Parathyroid adenoma (tissue), 2 donors: Measurements from ENCODE around the gene ZNRF3.

ENCODE experiments used
- H2AFZ ChIP-seq: fragments of 300-600 bp; sonication (generic); one replicate; pipeline ENCODE4 v1.7.0; 2017; ENCODE audit warnings: antibody characterized with exemption, mild to moderate bottlenecking
- H3K27ac ChIP-seq: fragments of 300-600 bp; sonication (generic); one replicate; pipeline ENCODE4 v1.7.0; 2017
- H3K27me3 ChIP-seq: fragments of 300-600 bp; sonication (generic); one replicate; pipeline ENCODE4 v1.7.0; 2017; ENCODE audit warnings: low read length; ENCODE audit not compliant: control insufficient read depth, insufficient read depth
- H3K36me3 ChIP-seq: fragments of 300-600 bp; sonication (generic); one replicate; pipeline ENCODE4 v1.7.0; 2017; ENCODE audit warnings: low read length; ENCODE audit not compliant: control insufficient read depth, insufficient read depth
- H3K4me1 ChIP-seq: fragments of 300-600 bp; sonication (generic); one replicate; pipeline ENCODE4 v1.7.0; 2017; ENCODE audit warnings: control low read depth
- H3K4me2 ChIP-seq: fragments of 300-600 bp; sonication (generic); one replicate; pipeline ENCODE4 v1.7.0; 2017; ENCODE audit warnings: low read length
- H3K4me3 ChIP-seq: fragments of 300-600 bp; sonication (generic); one replicate; pipeline ENCODE4 v1.7.0; 2017; ENCODE audit warnings: low read depth, low read length
- H3K79me2 ChIP-seq: fragments of 300-600 bp; sonication (generic); one replicate; pipeline ENCODE4 v1.7.0; 2017; ENCODE audit warnings: control low read depth
- H3K9ac ChIP-seq: fragments of 300-600 bp; sonication (generic); one replicate; pipeline ENCODE4 v1.7.0; 2017; ENCODE audit warnings: mild to moderate bottlenecking
- H3K9me3 ChIP-seq: fragments of 300-600 bp; sonication (generic); one replicate; pipeline ENCODE4 v1.7.0; 2017; ENCODE audit warnings: low read length; ENCODE audit not compliant: control insufficient read depth
- TF ChIP-seq, protein P1 (sequence below): fragments of 300-600 bp; sonication (generic); IDR thresholded peaks from one replicate; pipeline ENCODE4 v1.7.0; 2017; ENCODE audit warnings: antibody characterized with exemption, mild to moderate bottlenecking
- donor health status: primary hyperparathyroidism.

The ZNRF3 gene

DNA sequence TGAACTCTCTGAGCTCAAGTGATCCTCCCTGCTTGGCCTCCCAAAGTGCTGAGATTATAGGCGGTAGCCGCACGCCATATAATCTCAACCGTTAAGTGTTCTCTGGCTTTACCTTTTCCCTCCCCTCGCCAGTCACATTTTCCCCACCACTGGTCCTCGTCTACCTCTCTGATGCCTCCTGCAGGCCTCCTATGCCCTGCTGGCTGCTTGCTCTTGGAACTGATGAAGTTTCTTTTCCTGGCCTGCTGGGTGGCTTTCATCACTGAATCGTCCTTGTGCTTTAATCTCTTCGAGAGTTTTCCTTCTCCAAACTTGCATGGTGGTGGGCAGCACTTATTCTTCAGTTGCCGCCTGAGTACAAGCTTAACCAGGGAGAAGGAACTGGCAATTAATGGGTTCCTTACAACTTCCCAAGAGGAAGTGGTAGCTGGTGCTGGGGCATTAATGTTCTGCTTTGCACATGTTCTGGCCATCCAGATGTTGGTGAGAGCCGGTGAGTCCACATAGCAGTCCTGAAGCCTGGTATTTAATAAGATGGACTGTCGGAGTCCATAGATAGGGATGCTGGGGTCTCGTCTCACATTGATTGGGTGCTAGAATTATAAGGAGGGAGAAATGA is 177.0 kb downstream of the ZNRF3 start:
- Histone ChIP-seq H3K36me3 (no peaks in the 10 kb centered on the region), H3K4me3 (no peak overlapping the region), H3K27me3 (no peaks in the 10 kb centered on the region), H3K9me3 (no peaks in the 10 kb centered on the region), H3K4me1 (no peaks in the 10 kb centered on the region), H3K9ac (no peak overlapping the region), H3K4me2 (no peak overlapping the region), H3K79me2 (no peaks in the 10 kb centered on the region), H2AFZ (no peak overlapping the region), H3K27ac (no peak overlapping the region)
- TF ChIP-seq, protein P1, sequence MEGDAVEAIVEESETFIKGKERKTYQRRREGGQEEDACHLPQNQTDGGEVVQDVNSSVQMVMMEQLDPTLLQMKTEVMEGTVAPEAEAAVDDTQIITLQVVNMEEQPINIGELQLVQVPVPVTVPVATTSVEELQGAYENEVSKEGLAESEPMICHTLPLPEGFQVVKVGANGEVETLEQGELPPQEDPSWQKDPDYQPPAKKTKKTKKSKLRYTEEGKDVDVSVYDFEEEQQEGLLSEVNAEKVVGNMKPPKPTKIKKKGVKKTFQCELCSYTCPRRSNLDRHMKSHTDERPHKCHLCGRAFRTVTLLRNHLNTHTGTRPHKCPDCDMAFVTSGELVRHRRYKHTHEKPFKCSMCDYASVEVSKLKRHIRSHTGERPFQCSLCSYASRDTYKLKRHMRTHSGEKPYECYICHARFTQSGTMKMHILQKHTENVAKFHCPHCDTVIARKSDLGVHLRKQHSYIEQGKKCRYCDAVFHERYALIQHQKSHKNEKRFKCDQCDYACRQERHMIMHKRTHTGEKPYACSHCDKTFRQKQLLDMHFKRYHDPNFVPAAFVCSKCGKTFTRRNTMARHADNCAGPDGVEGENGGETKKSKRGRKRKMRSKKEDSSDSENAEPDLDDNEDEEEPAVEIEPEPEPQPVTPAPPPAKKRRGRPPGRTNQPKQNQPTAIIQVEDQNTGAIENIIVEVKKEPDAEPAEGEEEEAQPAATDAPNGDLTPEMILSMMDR = no peak

DNA sequence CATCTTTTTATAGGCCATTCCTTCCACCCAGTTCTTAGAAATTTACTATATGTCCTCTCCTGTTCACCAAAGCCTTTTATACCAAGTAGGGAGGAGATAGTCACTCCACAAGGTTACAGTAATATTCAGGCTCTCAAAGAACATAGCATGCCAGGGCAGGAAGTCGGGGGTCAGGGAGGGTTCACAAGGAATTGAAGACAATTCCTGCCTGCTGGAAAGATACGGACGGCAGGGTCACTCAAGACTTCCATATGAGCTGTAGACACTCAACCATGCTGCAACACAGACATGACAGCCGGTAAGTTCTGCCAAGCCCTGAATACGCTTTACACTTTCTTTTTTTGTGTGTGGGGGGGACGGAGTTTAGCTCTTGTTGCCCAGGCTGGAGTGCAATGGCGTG is 177.6 kb downstream of the ZNRF3 start:
- Histone ChIP-seq H3K9me3 (no peaks in the 10 kb centered on the region), H3K27me3 (no peaks in the 10 kb centered on the region), H3K4me2 (no peak overlapping the region), H3K36me3 (no peaks in the 10 kb centered on the region), H3K27ac (no peak overlapping the region), H3K9ac (no peak overlapping the region), H2AFZ (no peak overlapping the region), H3K79me2 (no peaks in the 10 kb centered on the region), H3K4me3 (no peak overlapping the region), H3K4me1 (no peaks in the 10 kb centered on the region)
- TF ChIP-seq, protein P1 = no peak

DNA sequence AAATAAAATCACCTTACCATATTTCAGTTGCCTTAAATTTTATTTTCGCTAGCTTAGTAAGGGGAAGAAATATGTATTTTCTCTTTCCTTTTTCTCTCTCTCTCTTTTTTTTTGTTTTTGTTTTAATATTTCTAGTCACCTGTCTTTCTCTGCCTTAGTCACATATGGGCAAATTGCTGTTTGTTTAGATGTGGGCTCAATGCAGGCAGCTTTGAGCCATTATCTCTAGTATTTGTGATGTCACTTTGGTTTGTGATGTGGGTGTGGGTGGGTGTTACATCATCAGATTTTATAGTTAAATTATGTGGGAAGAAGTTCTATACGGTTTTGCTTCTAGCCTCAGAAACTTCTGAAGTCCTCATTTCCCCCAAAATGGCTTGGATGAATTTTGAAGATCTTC is 178.4 kb downstream of the ZNRF3 start, which contains the start of gene C22orf31:
C22orf31 (minus strand) TSS at position 59 of the 400 bp plus-strand sequence; CDS start at position 20, 39 bp downstream.
- H3K9me3 ChIP-seq = no peaks in the 10 kb centered on the region
- no peak within 1 kb of the TSS for H3K4me3 ChIP-seq
- no peak within 1 kb of the TSS for H3K27ac ChIP-seq
- TF ChIP-seq, protein P1 = no peak
- H3K9ac ChIP-seq = no peak within 1 kb of the TSS
- no peak within 1 kb of the TSS for H3K4me2 ChIP-seq
- H3K79me2 ChIP-seq = no peaks in the 10 kb centered on the region
- H3K4me1 ChIP-seq = no peaks in the 10 kb centered on the region
- H3K36me3 ChIP-seq = no peaks in the 10 kb centered on the region
- H3K27me3 ChIP-seq = no peaks in the 10 kb centered on the region
- no peak within 1 kb of the TSS for H2AFZ ChIP-seq

DNA sequence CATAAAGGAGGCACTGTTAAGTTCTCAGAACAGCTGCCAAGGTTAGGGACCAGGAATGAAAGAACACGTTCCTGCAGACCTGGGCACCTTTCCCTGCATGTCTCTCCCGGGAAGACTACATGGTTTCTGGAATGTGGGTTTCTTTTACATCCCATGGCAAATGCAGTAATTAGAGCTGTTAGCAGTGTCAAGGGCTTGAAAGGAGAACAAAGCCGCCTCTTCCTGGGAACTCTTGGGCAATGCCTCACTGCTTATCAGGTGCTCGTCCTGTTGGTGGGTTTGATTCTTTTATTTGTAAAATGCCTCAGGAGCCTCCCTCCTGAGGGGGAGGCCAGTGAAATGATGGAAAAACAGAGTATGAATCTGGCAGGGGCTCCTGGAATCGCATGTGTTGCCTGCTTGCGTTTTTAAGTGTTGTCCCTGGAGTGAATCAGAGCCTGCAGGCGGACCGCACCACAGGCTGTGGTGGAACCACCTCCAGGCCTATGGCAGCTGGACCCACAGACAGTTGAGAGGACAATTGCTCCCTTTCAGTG is 179.0 kb downstream of the ZNRF3 start:
- no peaks in the 10 kb centered on the region for H3K9me3 ChIP-seq
- no peak overlapping the region for H3K27ac ChIP-seq
- no peak overlapping the region for H3K4me3 ChIP-seq
- H3K27me3 ChIP-seq = no peaks in the 10 kb centered on the region
- H3K4me2 ChIP-seq = no peak overlapping the region
- H3K4me1 ChIP-seq = no peaks in the 10 kb centered on the region
- H3K36me3 ChIP-seq = no peaks in the 10 kb centered on the region
- no peak overlapping the region for H3K9ac ChIP-seq
- TF ChIP-seq, protein P1 = no peak
- no peak overlapping the region for H2AFZ ChIP-seq
- H3K79me2 ChIP-seq = no peaks in the 10 kb centered on the region
